HepG2 (cell line): ENCODE data around the gene TMEM125. TPM values are rescaled to one million over a fixed set of nuclear protein-coding genes. Genes with fewer than 3 reads are reported as not detected.

Experiments
- ATAC-seq: fragments of 200-7000 bp; cut with Tn5 transposase; 3 replicates; pipeline ENCODE4 v1.9.1; 2020; ENCODE audit warnings: mild to moderate bottlenecking, moderate library complexity
- BruUV-seq: library from RNA; stranded (reverse); fragments of 400-500 nt; replicated peaks from 2 replicates; lab custom pipeline; 2021; lab: Mats Ljungman, UMichigan
- CTCF ChIA-PET: fragments of 300-600 bp; formaldehyde crosslinking; extraction: SDS; loops from one replicate; lab custom pipeline; 2021; ENCODE audit warnings: low total read pairs, inconsistent platforms, low intra/inter-chr PET ratio; lab: Yijun Ruan, JAX
- POLR2A ChIA-PET: fragments of 350-600 bp; sonication (Branson Sonifier 250); formaldehyde crosslinking; loops from one replicate; lab custom pipeline; 2020; ENCODE audit warnings: antibody characterized with exemption, inconsistent platforms; lab: Yijun Ruan, JAX
- DNase-seq: peaks from one replicate; pipeline ENCODE4 v3.0.0-alpha.2; 2015; ENCODE audit warnings: low spot score
- FAIRE-seq: peaks from 3 replicates; lab custom pipeline; 2011; peaks lifted over from hg19 to GRCh38; lab: Jason Lieb, UNC
- H2AFZ ChIP-seq: one replicate; pipeline ENCODE4 v1.6.1; 2011; ENCODE audit warnings: low read length, inconsistent platforms
- H3K27ac ChIP-seq: fragments of 300-600 bp; 3 replicates; pipeline ENCODE4 v1.8.0; 2011; ENCODE audit warnings: mixed run types, mild to moderate bottlenecking, mixed read lengths, low read length, inconsistent platforms; ENCODE audit not compliant: insufficient read depth; ENCODE audit errors: extremely low read length
- H3K27me3 ChIP-seq, 2 experiments: fragments of 200-600 bp in 1 of 2; 2 replicates in 1 of 2; 3 replicates in 1 of 2; pipeline versions ENCODE4 v1.6.0 to v1.8.0; 2011; ENCODE audit warnings: low read length in 2 of 2, mild to moderate bottlenecking in 2 of 2, moderate library complexity in 2 of 2, inconsistent platforms in 1 of 2; ENCODE audit not compliant: insufficient read depth in 2 of 2, control insufficient read depth in 1 of 2
- H3K36me3 ChIP-seq, 2 experiments: fragments of 200-600 bp in 1 of 2; replicated peaks in 1 of 2; 2 replicates in 1 of 2; 3 replicates in 1 of 2; pipeline versions ENCODE4 v1.5.1 to v1.8.0; 2011; ENCODE audit warnings: low read length in 2 of 2, inconsistent platforms in 1 of 2; ENCODE audit not compliant: insufficient read depth in 2 of 2, control insufficient read depth in 1 of 2
- H3K4me1 ChIP-seq: 2 replicates; pipeline ENCODE4 v1.5.1; 2012; ENCODE audit warnings: low read length, inconsistent platforms; ENCODE audit not compliant: insufficient read depth
- H3K4me2 ChIP-seq: 2 replicates; pipeline ENCODE4 v1.6.0; 2011; ENCODE audit warnings: low read depth, low read length, inconsistent platforms
- H3K4me3 ChIP-seq, 3 experiments: fragments of 200-600 bp in 1 of 3; sonication (generic), shearing (Covaris generic) in 1 of 3; replicated peaks in 1 of 3; 2 replicates each; pipeline ENCODE4 v1.5.1; 2011 to 2016; ENCODE audit warnings: low read length in 3 of 3, inconsistent platforms in 2 of 3, low read depth in 2 of 3, mild to moderate bottlenecking in 2 of 3, control low read depth in 1 of 3, mixed read lengths in 1 of 3; ENCODE audit not compliant: insufficient read depth in 1 of 3
- H3K79me2 ChIP-seq: one replicate; pipeline ENCODE4 v1.6.1; 2011; ENCODE audit warnings: low read length, inconsistent platforms; ENCODE audit not compliant: insufficient read depth
- H3K9ac ChIP-seq: 2 replicates; pipeline ENCODE4 v1.6.0; 2011; ENCODE audit warnings: mild to moderate bottlenecking, low read depth, low read length, inconsistent platforms; ENCODE audit not compliant: insufficient read depth
- H3K9me3 ChIP-seq: 2 replicates; pipeline ENCODE4 v1.5.1; 2012; ENCODE audit warnings: mild to moderate bottlenecking, low read length
- H4K20me1 ChIP-seq: 2 replicates; pipeline ENCODE4 v1.6.0; 2011; ENCODE audit warnings: inconsistent platforms, mild to moderate bottlenecking, low read length, moderate library complexity; ENCODE audit not compliant: insufficient read depth
- CSRNP2 ChIP-seq: sonication (generic); formaldehyde crosslinking; conservative IDR thresholded peaks from 2 replicates; pipeline ENCODE4 v1.8.0; 2022; ENCODE audit warnings: low read depth, missing genetic modification reagents
- FOXA1 ChIP-seq, 2 experiments: fragments of 450-650 bp in 1 of 2; sonication (generic) in 1 of 2; formaldehyde crosslinking in 1 of 2; IDR thresholded peaks; 2 replicates each; pipeline versions ENCODE4 v1.4.0 to v1.6.1; 2016 to 2020; ENCODE audit warnings: missing genetic modification reagents in 1 of 2
- FOXA3 ChIP-seq: IDR thresholded peaks from 2 replicates; pipeline ENCODE4 v1.6.1; 2016; ENCODE audit warnings: missing genetic modification reagents, missing compliant biosample characterization
- IRX3 ChIP-seq: sonication (generic); formaldehyde crosslinking; IDR thresholded peaks from 2 replicates; pipeline ENCODE4 v1.8.1; 2023; ENCODE audit warnings: mild to moderate bottlenecking, low read depth, missing genetic modification reagents, borderline replicate concordance
- MEF2D ChIP-seq: sonication (generic); formaldehyde crosslinking; IDR thresholded peaks from 2 replicates; pipeline ENCODE4 v1.5.1; 2020; ENCODE audit warnings: mild to moderate bottlenecking, missing genetic modification reagents
- MLLT10 ChIP-seq: sonication (generic); formaldehyde crosslinking; IDR thresholded peaks from 2 replicates; pipeline ENCODE4 v1.4.0; 2020; ENCODE audit warnings: missing genetic modification reagents
- PAF1 ChIP-seq: IDR thresholded peaks from 2 replicates; pipeline ENCODE4 v1.6.1; 2016; ENCODE audit warnings: missing genetic modification reagents, missing compliant biosample characterization
- PATZ1 ChIP-seq: sonication (generic); formaldehyde crosslinking; IDR thresholded peaks from 2 replicates; pipeline ENCODE4 v1.4.0; 2020; ENCODE audit warnings: missing genetic modification reagents
- PBX3 ChIP-seq: sonication (generic); formaldehyde crosslinking; IDR thresholded peaks from 2 replicates; pipeline ENCODE4 v1.8.1; 2023; ENCODE audit warnings: missing genetic modification reagents, inconsistent platforms, borderline replicate concordance
- SMYD3 ChIP-seq: sonication (generic); formaldehyde crosslinking; IDR thresholded peaks from 2 replicates; pipeline ENCODE4 v1.8.1; 2023; ENCODE audit warnings: mild to moderate bottlenecking, missing genetic modification reagents
- ZBTB44 ChIP-seq: sonication (generic); formaldehyde crosslinking; IDR thresholded peaks from 2 replicates; pipeline ENCODE4 v1.4.0; 2020; ENCODE audit warnings: missing genetic modification reagents
- ZFX ChIP-seq: sonication (generic); formaldehyde crosslinking; IDR thresholded peaks from 2 replicates; pipeline ENCODE4 v1.4.0; 2020; ENCODE audit warnings: mild to moderate bottlenecking, low read depth, missing genetic modification reagents, moderate library complexity
- ZNF138 ChIP-seq: sonication (generic); formaldehyde crosslinking; IDR thresholded peaks from 2 replicates; pipeline ENCODE4 v1.5.0; 2020; ENCODE audit warnings: mild to moderate bottlenecking, low read depth, missing genetic modification reagents
- ZNF17 ChIP-seq: sonication (generic); formaldehyde crosslinking; IDR thresholded peaks from 2 replicates; pipeline ENCODE4 v1.5.0; 2020; ENCODE audit warnings: mild to moderate bottlenecking, missing genetic modification reagents
- ZNF24 ChIP-seq: fragments of 450-650 bp; IDR thresholded peaks from 2 replicates; pipeline ENCODE4 v1.6.1; 2017; ENCODE audit warnings: antibody characterized with exemption, mild to moderate bottlenecking
- ZNF674 ChIP-seq: sonication (generic); formaldehyde crosslinking; IDR thresholded peaks from 2 replicates; pipeline ENCODE4 v1.5.0; 2020; ENCODE audit warnings: low read depth, mild to moderate bottlenecking, missing genetic modification reagents
- WGBS: methylation state at CpG from one replicate; pipeline ENCODE4 v1.1.6; 2017; ENCODE audit warnings: low lambda C conversion rate; 5-methylcytosine and 5-hydroxymethylcytosine counted together
- in situ Hi-C: cut with HindIII; loops from 2 replicates; pipeline ENCODE4 v1.10.0; 2017; ENCODE audit warnings: low pct_unique_long_range_greater_than_20kb; ENCODE audit not compliant: extremely low pct_ligation_motif_present
- intact Hi-C: fragments of 100-400 bp; cut with micrococcal nuclease; formaldehyde crosslinking; loops from one replicate; pipeline ENCODE4 v1.10.0; 2022; ENCODE audit not compliant: unreplicated experiment
- polyA plus RNA-seq, 8 experiments: library from polyadenylated mRNA; depleted of rRNA in 3 of 8; stranded (reverse) in 7 of 8; unstranded in 1 of 8; fragments of >200 nt; fragmentation: Illumina TruSeq in 4 of 8; extraction: Trizol in 4 of 8; gene quantifications; 2 replicates each; pipeline versions ENCODE4 v1.2.1 to v1.2.3, GENCODE V29; 2011 to 2016; ENCODE audit warnings: low read depth in 4 of 8, missing spikeins in 1 of 8, mixed read lengths in 1 of 8; ENCODE audit not compliant: insufficient read depth in 1 of 8
- total RNA-seq, 5 experiments: library from RNA; depleted of rRNA; stranded (reverse); fragments of >200 nt; fragmentation: Illumina TruSeq; extraction: Trizol; gene quantifications; 2 replicates each; pipeline ENCODE4 v1.2.3, GENCODE V29; 2016; ENCODE audit warnings: low read depth in 1 of 5

TMEM125 gene
- total and polyA plus RNA-seq, 2 of the 13 experiments (the other 11 are each of a cell fraction or from before 2014, with no cell fraction given) = 0.03 TPM; not detected in 1

- Histone ChIP-seq H3K9ac (no peak overlapping the region), H2AFZ (no peak overlapping the region), H3K9me3 (no peaks in the 10 kb centered on the region), H3K36me3 (no peaks in the 10 kb centered on the region), H3K27me3 (peaks cover 6 to 28% of the 10 kb centered on the region in 2 experiments), H4K20me1 (no peaks in the 10 kb centered on the region), H3K4me3 (no peak overlapping the region), H3K27ac (no peak overlapping the region), H3K79me2 (no peaks in the 10 kb centered on the region), H3K4me2 (no peak overlapping the region), H3K4me1 (peaks cover 16% of the 10 kb centered on the region)
- POLR2A ChIA-PET = no interaction called here
- BruUV-seq = no TSS peak
- no peak for TF ChIP-seq ZNF24
- TF ChIP-seq SMYD3 (CRISPR knock-in tag) = no peak
- no peak for TF ChIP-seq ZBTB44 (CRISPR knock-in tag)
- TF ChIP-seq CSRNP2 (CRISPR knock-in tag) = no peak
- no peak for TF ChIP-seq MEF2D (CRISPR knock-in tag)
- TF ChIP-seq FOXA1 (IDR thresholded peaks at IDR 0.05) = no peak
- TF ChIP-seq FOXA1 (CRISPR knock-in tag; IDR thresholded peaks at IDR 0.05) = no peak
- no peak for TF ChIP-seq PATZ1 (CRISPR knock-in tag)
- TF ChIP-seq IRX3 (CRISPR knock-in tag) = no peak
- TF ChIP-seq PBX3 = no peak
- no peak for TF ChIP-seq ZNF17
- no peak for TF ChIP-seq FOXA3 (CRISPR knock-in tag)
- TF ChIP-seq MLLT10 (CRISPR knock-in tag) = no peak
- no peak for TF ChIP-seq PAF1
- no peak for TF ChIP-seq ZNF138 (CRISPR knock-in tag)
- no peak for TF ChIP-seq ZNF674
- no peak for TF ChIP-seq ZFX (CRISPR knock-in tag)
- ATAC-seq = no peak
- no peak for FAIRE-seq
- in situ Hi-C loops (no loop called here), intact Hi-C loops (no loop called here)
- DNase-seq = no peak
- 11% methylated on average over 4 of the region's 4 CpGs for WGBS
- CTCF ChIA-PET = no interaction called here
These were observed 49.0 kb downstream of the TMEM125 start for GRCh38 chr1:43318831-43319230.
